Right lobe of liver (tissue), 4 donors: ENCODE data around the gene ATAD3C.
"Not testable (repeated sequence)": the region's sequence is repeated elsewhere in the genome, so short reads cannot be mapped to it uniquely, and the experiment has no call there.

Experiments
- POLR2A ChIP-seq: fragments of 450-650 bp; IDR thresholded peaks from one replicate; pipeline ENCODE4 v1.6.1; 2017; ENCODE audit warnings: antibody characterized with exemption, mild to moderate bottlenecking
- TF ChIP-seq, protein P1 (sequence below), 4 donors: fragments of 200-600 bp in 3 of 4; fragments of 450-650 bp in 1 of 4; IDR thresholded peaks; one replicate each; pipeline versions ENCODE4 v1.5.1 to v1.8.0; 2016 to 2022; ENCODE audit warnings: antibody characterized with exemption in 4 of 4, mild to moderate bottlenecking in 2 of 4
- donor health status: DM: no; HTN: no; CAD: no.
- donor health status: DM: no; HTN: no; CAD: no.
- donor health status: DM: no; HTN: yes; CAD: no.

DNA sequence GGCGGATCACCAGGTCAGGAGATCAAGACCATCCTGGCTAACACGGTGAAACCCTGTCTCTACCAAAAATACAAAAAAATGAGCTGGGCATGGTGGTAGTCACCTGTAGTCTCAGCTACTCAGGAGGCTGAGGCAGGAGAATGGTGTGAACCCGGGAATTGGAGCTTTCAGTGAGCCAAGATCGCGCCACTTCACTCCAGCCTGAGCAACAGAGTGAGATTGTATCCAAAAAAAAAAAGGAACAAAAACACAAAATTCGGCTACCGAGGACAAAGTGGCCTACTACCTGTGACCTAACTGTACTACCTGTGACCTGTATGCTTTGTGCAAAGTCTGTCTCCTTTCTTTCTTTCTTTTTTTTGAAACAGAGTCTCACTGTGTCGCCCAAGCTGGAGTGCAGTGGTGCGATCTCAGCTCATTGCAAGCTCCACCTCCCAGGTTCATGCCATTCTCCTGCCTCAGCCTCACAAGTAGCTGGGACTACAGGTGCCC is 46.5 kb upstream of the ATAD3C start:
- TF ChIP-seq, protein P1, sequence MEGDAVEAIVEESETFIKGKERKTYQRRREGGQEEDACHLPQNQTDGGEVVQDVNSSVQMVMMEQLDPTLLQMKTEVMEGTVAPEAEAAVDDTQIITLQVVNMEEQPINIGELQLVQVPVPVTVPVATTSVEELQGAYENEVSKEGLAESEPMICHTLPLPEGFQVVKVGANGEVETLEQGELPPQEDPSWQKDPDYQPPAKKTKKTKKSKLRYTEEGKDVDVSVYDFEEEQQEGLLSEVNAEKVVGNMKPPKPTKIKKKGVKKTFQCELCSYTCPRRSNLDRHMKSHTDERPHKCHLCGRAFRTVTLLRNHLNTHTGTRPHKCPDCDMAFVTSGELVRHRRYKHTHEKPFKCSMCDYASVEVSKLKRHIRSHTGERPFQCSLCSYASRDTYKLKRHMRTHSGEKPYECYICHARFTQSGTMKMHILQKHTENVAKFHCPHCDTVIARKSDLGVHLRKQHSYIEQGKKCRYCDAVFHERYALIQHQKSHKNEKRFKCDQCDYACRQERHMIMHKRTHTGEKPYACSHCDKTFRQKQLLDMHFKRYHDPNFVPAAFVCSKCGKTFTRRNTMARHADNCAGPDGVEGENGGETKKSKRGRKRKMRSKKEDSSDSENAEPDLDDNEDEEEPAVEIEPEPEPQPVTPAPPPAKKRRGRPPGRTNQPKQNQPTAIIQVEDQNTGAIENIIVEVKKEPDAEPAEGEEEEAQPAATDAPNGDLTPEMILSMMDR (IDR thresholded peaks at IDR 0.05), result not testable (repeated sequence)
- not testable (repeated sequence) for TF ChIP-seq POLR2A
